ENCODE data around the gene MAP3K13.

MAP3K13 gene

GRCh38 chr3:185400866-185401265, 37.9 kb downstream of the MAP3K13 start:
- no peaks in the 10 kb centered on the region for H3K4me1 ChIP-seq (ENCODE audit: control insufficient read depth in 1 of 2, insufficient read depth in 2 of 2, low read length in 2 of 2)
- no peak overlapping the region for H4K8ac ChIP-seq (ENCODE audit: low read depth, low read length)
- no peak overlapping the region for H3K4me2 ChIP-seq (ENCODE audit: low read length)
- H3K18ac ChIP-seq (ENCODE audit: low read length) = no peak overlapping the region
- no peak overlapping the region for H3K27ac ChIP-seq (ENCODE audit: low read depth, low read length)
- no peak overlapping the region for H3K14ac ChIP-seq (ENCODE audit: low read length)
- no peaks in the 10 kb centered on the region for H3K27me3 ChIP-seq (ENCODE audit: insufficient read depth, low read length)
- no peak for DNase-seq
- no peaks in the 10 kb centered on the region for H3K9me3 ChIP-seq (ENCODE audit: insufficient read depth, low read depth, low read length)
- no peaks in the 10 kb centered on the region for H3K79me2 ChIP-seq (ENCODE audit: control insufficient read depth, insufficient read depth, low read length, poor library complexity)
- no CpG with 5 or more reads among the region's 1 CpG for WGBS (ENCODE audit: extremely low coverage, insufficient coverage, insufficient read length)
- no peak overlapping the region for H2AK5ac ChIP-seq (ENCODE audit: low read length)
- H4K12ac ChIP-seq (ENCODE audit: low read depth, low read length) = no peak overlapping the region
- no peaks in the 10 kb centered on the region for H3K36me3 ChIP-seq (ENCODE audit: control insufficient read depth in 1 of 2, insufficient read depth in 2 of 2, low read length in 2 of 2)
- H3K4ac ChIP-seq (ENCODE audit: low read depth, low read length) = no peak overlapping the region
- H3K23ac ChIP-seq (ENCODE audit: low read length) = no peak overlapping the region
- no peak overlapping the region for H3K9ac ChIP-seq (ENCODE audit: low read length)
- H3K79me1 ChIP-seq (ENCODE audit: low read length) = no peaks in the 10 kb centered on the region
- H4K91ac ChIP-seq (ENCODE audit: low read depth, low read length) = no peak overlapping the region
- H2BK120ac ChIP-seq (ENCODE audit: insufficient read depth, low read length, poor library complexity) = no peak overlapping the region
- no peak overlapping the region for H2BK12ac ChIP-seq (ENCODE audit: low read length)
- no peak overlapping the region for H3K4me3 ChIP-seq (ENCODE audit: low read depth, low read length)
- no peak overlapping the region for H2AFZ ChIP-seq (ENCODE audit: insufficient read depth, low read length, poor library complexity)
- no peak overlapping the region for H2BK5ac ChIP-seq (ENCODE audit: low read depth, low read length, poor library complexity)

DNA sequence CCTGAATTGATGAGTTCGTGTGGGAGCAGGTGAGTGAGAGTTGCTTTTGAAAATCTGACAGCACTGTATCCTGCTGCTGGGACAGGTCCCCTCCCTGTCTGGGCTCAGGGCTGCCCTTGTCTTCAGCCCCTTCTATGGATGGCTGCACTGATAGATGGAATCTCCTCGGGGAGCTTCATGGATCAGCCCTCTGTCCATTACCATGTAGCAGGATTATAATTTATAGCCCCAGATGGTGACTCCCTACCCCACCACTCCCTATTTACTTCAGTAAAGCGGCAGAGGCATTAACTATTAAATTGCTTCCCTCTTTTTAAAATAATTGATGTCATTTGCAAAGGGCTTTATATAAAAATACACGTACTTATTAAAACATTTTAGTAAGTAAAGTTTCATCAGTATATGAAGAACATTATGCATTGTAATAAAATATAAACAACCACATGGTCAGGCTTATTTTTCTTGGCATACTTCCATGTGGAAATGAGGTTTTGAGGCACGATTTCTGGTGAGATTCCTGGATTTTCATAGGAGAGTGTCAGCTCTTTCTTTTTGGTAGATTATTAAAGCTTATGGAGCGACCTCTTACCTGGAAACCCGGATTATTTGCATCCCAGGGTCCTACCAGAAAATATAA, 38.5 kb downstream of the MAP3K13 start:
- H2AFZ ChIP-seq (ENCODE audit: insufficient read depth, low read length, poor library complexity) = no peak overlapping the region
- no peaks in the 10 kb centered on the region for H3K79me2 ChIP-seq (ENCODE audit: control insufficient read depth, insufficient read depth, low read length, poor library complexity)
- H3K4me3 ChIP-seq (ENCODE audit: low read depth, low read length) = no peak overlapping the region
- H3K27me3 ChIP-seq (ENCODE audit: insufficient read depth, low read length) = no peaks in the 10 kb centered on the region
- no peaks in the 10 kb centered on the region for H3K36me3 ChIP-seq (ENCODE audit: control insufficient read depth in 1 of 2, insufficient read depth in 2 of 2, low read length in 2 of 2)
- no peak overlapping the region for H4K91ac ChIP-seq (ENCODE audit: low read depth, low read length)
- no CpG with 5 or more reads among the region's 7 CpGs for WGBS (ENCODE audit: extremely low coverage, insufficient coverage, insufficient read length)
- no peak overlapping the region for H2BK120ac ChIP-seq (ENCODE audit: insufficient read depth, low read length, poor library complexity)
- H3K23ac ChIP-seq (ENCODE audit: low read length) = no peak overlapping the region
- H3K9me3 ChIP-seq (ENCODE audit: insufficient read depth, low read depth, low read length) = no peaks in the 10 kb centered on the region
- no peak overlapping the region for H3K9ac ChIP-seq (ENCODE audit: low read length)
- H2AK5ac ChIP-seq (ENCODE audit: low read length) = no peak overlapping the region
- no peak overlapping the region for H2BK5ac ChIP-seq (ENCODE audit: low read depth, low read length, poor library complexity)
- no peak overlapping the region for H3K4ac ChIP-seq (ENCODE audit: low read depth, low read length)
- no peak overlapping the region for H4K12ac ChIP-seq (ENCODE audit: low read depth, low read length)
- no peaks in the 10 kb centered on the region for H3K4me1 ChIP-seq (ENCODE audit: control insufficient read depth in 1 of 2, insufficient read depth in 2 of 2, low read length in 2 of 2)
- H3K79me1 ChIP-seq (ENCODE audit: low read length) = no peaks in the 10 kb centered on the region
- no peak overlapping the region for H3K4me2 ChIP-seq (ENCODE audit: low read length)
- H4K8ac ChIP-seq (ENCODE audit: low read depth, low read length) = no peak overlapping the region
- H3K14ac ChIP-seq (ENCODE audit: low read length) = no peak overlapping the region
- DNase-seq = no peak
- no peak overlapping the region for H3K18ac ChIP-seq (ENCODE audit: low read length)
- no peak overlapping the region for H2BK12ac ChIP-seq (ENCODE audit: low read length)
- H3K27ac ChIP-seq (ENCODE audit: low read depth, low read length) = no peak overlapping the region

DNA sequence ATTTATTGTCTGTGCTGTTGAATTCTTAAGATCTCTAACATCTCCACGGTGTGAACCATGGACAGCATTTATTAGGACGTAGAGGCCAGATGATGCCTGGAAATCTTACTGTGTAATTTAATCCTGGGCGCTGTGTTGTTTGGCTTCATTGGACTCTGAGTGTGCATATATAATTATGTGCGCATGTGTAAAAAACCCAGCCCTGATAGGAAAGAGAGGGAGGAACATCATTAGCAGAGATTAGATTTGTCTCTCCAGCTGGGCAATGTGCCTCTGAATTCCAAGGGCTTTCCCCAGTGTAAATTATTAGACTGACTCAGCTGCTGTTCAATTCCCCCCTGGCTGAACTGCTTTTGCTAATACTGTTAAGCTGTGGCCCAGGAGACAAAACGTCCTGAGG, 39.6 kb downstream of the MAP3K13 start:
- Histone ChIP-seq H3K4me3 (ENCODE audit: low read depth, low read length) (no peak overlapping the region), H3K79me1 (ENCODE audit: low read length) (no peaks in the 10 kb centered on the region), H3K4ac (ENCODE audit: low read depth, low read length) (no peak overlapping the region), H3K9ac (ENCODE audit: low read length) (no peak overlapping the region), H3K4me1 (ENCODE audit: control insufficient read depth in 1 of 2, insufficient read depth in 2 of 2, low read length in 2 of 2) (no peaks in the 10 kb centered on the region), H3K27ac (ENCODE audit: low read depth, low read length) (no peak overlapping the region), H4K8ac (ENCODE audit: low read depth, low read length) (no peak overlapping the region), H3K4me2 (ENCODE audit: low read length) (no peak overlapping the region), H2AFZ (ENCODE audit: insufficient read depth, low read length, poor library complexity) (no peak overlapping the region), H3K36me3 (ENCODE audit: control insufficient read depth in 1 of 2, insufficient read depth in 2 of 2, low read length in 2 of 2) (no peaks in the 10 kb centered on the region), H3K14ac (ENCODE audit: low read length) (no peak overlapping the region), H4K12ac (ENCODE audit: low read depth, low read length) (no peak overlapping the region), H3K18ac (ENCODE audit: low read length) (no peak overlapping the region), H2BK5ac (ENCODE audit: low read depth, low read length, poor library complexity) (no peak overlapping the region), H3K23ac (ENCODE audit: low read length) (no peak overlapping the region), H3K79me2 (ENCODE audit: control insufficient read depth, insufficient read depth, low read length, poor library complexity) (no peaks in the 10 kb centered on the region), H3K27me3 (ENCODE audit: insufficient read depth, low read length) (no peaks in the 10 kb centered on the region), H2BK120ac (ENCODE audit: insufficient read depth, low read length, poor library complexity) (no peak overlapping the region), H3K9me3 (ENCODE audit: insufficient read depth, low read depth, low read length) (no peaks in the 10 kb centered on the region), H4K91ac (ENCODE audit: low read depth, low read length) (no peak overlapping the region), H2AK5ac (ENCODE audit: low read length) (no peak overlapping the region), H2BK12ac (ENCODE audit: low read length) (no peak overlapping the region)
- no CpG with 5 or more reads among the region's 5 CpGs for WGBS (ENCODE audit: extremely low coverage, insufficient coverage, insufficient read length)
- DNase-seq = no peak

DNA sequence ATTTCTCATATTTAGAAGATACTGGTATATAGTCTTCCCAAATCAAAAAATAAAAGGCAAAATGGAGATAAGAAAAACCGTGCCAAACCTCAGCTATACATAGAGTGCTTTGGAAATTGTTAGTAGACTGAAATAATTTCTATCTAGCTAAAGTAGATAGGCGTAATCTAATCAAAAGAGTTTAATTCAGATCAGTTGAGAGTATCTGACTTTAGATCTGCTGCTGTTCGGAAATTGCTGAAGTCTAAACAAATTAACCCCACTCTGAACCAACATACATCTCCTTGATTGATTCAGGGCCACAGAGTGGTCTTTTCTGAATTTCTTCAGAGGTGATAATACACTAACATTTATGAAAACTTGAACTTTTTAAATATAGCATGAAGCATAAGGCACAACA, 40.1 kb downstream of the MAP3K13 start:
- H3K79me1 ChIP-seq (ENCODE audit: low read length) = no peaks in the 10 kb centered on the region
- no peak overlapping the region for H3K4ac ChIP-seq (ENCODE audit: low read depth, low read length)
- no peak for DNase-seq
- WGBS (ENCODE audit: extremely low coverage, insufficient coverage, insufficient read length) = no CpG with 5 or more reads among the region's 3 CpGs
- H3K79me2 ChIP-seq (ENCODE audit: control insufficient read depth, insufficient read depth, low read length, poor library complexity) = no peaks in the 10 kb centered on the region
- H3K14ac ChIP-seq (ENCODE audit: low read length) = no peak overlapping the region
- no peak overlapping the region for H4K12ac ChIP-seq (ENCODE audit: low read depth, low read length)
- no peak overlapping the region for H3K23ac ChIP-seq (ENCODE audit: low read length)
- H3K27me3 ChIP-seq (ENCODE audit: insufficient read depth, low read length) = no peaks in the 10 kb centered on the region
- no peak overlapping the region for H3K4me2 ChIP-seq (ENCODE audit: low read length)
- H3K18ac ChIP-seq (ENCODE audit: low read length) = no peak overlapping the region
- H2BK12ac ChIP-seq (ENCODE audit: low read length) = no peak overlapping the region
- no peak overlapping the region for H4K8ac ChIP-seq (ENCODE audit: low read depth, low read length)
- H2BK5ac ChIP-seq (ENCODE audit: low read depth, low read length, poor library complexity) = no peak overlapping the region
- no peak overlapping the region for H3K9ac ChIP-seq (ENCODE audit: low read length)
- no peaks in the 10 kb centered on the region for H3K4me1 ChIP-seq (ENCODE audit: control insufficient read depth in 1 of 2, insufficient read depth in 2 of 2, low read length in 2 of 2)
- no peak overlapping the region for H3K27ac ChIP-seq (ENCODE audit: low read depth, low read length)
- H4K91ac ChIP-seq (ENCODE audit: low read depth, low read length) = no peak overlapping the region
- no peak overlapping the region for H2AK5ac ChIP-seq (ENCODE audit: low read length)
- no peaks in the 10 kb centered on the region for H3K36me3 ChIP-seq (ENCODE audit: control insufficient read depth in 1 of 2, insufficient read depth in 2 of 2, low read length in 2 of 2)
- H2AFZ ChIP-seq (ENCODE audit: insufficient read depth, low read length, poor library complexity) = no peak overlapping the region
- no peak overlapping the region for H3K4me3 ChIP-seq (ENCODE audit: low read depth, low read length)
- H3K9me3 ChIP-seq (ENCODE audit: insufficient read depth, low read depth, low read length) = no peaks in the 10 kb centered on the region
- no peak overlapping the region for H2BK120ac ChIP-seq (ENCODE audit: insufficient read depth, low read length, poor library complexity)

Data from trophoblast cell (in vitro differentiated cells and primary cell).